PC-3 (cell line): ENCODE measurements around the gene WDR88. TPM values are rescaled to one million over a fixed set of nuclear protein-coding genes. Genes with fewer than 3 reads are reported as not detected.
"Not testable (repeated sequence)": the region's sequence is repeated elsewhere in the genome, so short reads cannot be mapped to it uniquely, and the experiment has no call there.

Experiments
- ATAC-seq: fragments of 200-7000 bp; cut with Tn5 transposase; 2 replicates; pipeline ENCODE4 v1.9.1; 2020; ENCODE audit warnings: mild to moderate bottlenecking, moderate library complexity
- BruUV-seq: library from RNA; stranded (reverse); fragments of 400-500 nt; replicated peaks from 2 replicates; lab custom pipeline; 2021; lab: Mats Ljungman, UMichigan
- CTCF ChIA-PET: fragments of 300-600 bp; sonication (Branson Sonifier 250); formaldehyde crosslinking; loops from one replicate; lab custom pipeline; 2022; ENCODE audit warnings: antibody characterized with exemption; lab: Charles Lee
- POLR2A ChIA-PET: fragments of 300-600 bp; sonication (Branson Sonifier 250); formaldehyde crosslinking; loops from one replicate; lab custom pipeline; 2022; ENCODE audit warnings: antibody characterized with exemption; ENCODE audit not compliant: unreplicated experiment; lab: Charles Lee
- DNase-seq: peaks from one replicate; pipeline ENCODE4 v3.0.0-alpha.2; 2015
- H2AFZ ChIP-seq: fragments of 300-600 bp; sonication (generic); 2 replicates; pipeline ENCODE4 v1.6.0; 2016; ENCODE audit warnings: antibody characterized with exemption, low read length
- H3F3A ChIP-seq: fragments of 300-600 bp; sonication (generic); one replicate; pipeline ENCODE4 v1.6.0; 2017; ENCODE audit warnings: antibody characterized with exemption, low read length, control low read depth, mild to moderate bottlenecking; ENCODE audit not compliant: unreplicated experiment
- H3K27ac ChIP-seq: fragments of 300-600 bp; sonication (generic); 2 replicates; pipeline ENCODE4 v1.5.1; 2016; ENCODE audit warnings: mild to moderate bottlenecking, low read length
- H3K27me3 ChIP-seq: fragments of 300-600 bp; sonication (generic); 2 replicates; pipeline ENCODE4 v1.6.1; 2016; ENCODE audit warnings: low read length, mixed read lengths
- H3K36me3 ChIP-seq: fragments of 300-600 bp; sonication (generic); 2 replicates; pipeline ENCODE4 v1.6.1; 2016; ENCODE audit warnings: low read depth, mixed run types, low read length, mixed read lengths
- H3K4me1 ChIP-seq: fragments of 300-600 bp; sonication (generic); 2 replicates; pipeline ENCODE4 v1.5.1; 2016; ENCODE audit warnings: low read length; ENCODE audit not compliant: insufficient read depth
- H3K4me2 ChIP-seq: fragments of 300-600 bp; sonication (generic); 2 replicates; pipeline ENCODE4 v1.6.0; 2016; ENCODE audit warnings: low read length
- H3K4me3 ChIP-seq: fragments of 300-600 bp; sonication (generic); 2 replicates; pipeline ENCODE4 v1.5.1; 2016; ENCODE audit warnings: mild to moderate bottlenecking, low read length, mixed read lengths
- H3K79me2 ChIP-seq: fragments of 300-600 bp; sonication (generic); 2 replicates; pipeline ENCODE4 v1.6.1; 2017; ENCODE audit warnings: low read length, mixed read lengths
- H3K9ac ChIP-seq: fragments of 300-600 bp; sonication (generic); 2 replicates; pipeline ENCODE4 v1.6.0; 2016; ENCODE audit warnings: mild to moderate bottlenecking, low read length
- H3K9me2 ChIP-seq: fragments of 300-600 bp; sonication (generic); replicated peaks from 2 replicates; pipeline ENCODE4 v1.6.1; 2016; ENCODE audit warnings: mixed run types, low read length, mixed read lengths
- H3K9me3 ChIP-seq: fragments of 300-600 bp; sonication (generic); 2 replicates; pipeline ENCODE4 v1.6.1; 2016; ENCODE audit warnings: low read length, mixed read lengths
- H4K20me1 ChIP-seq: fragments of 300-600 bp; sonication (generic); 2 replicates; pipeline ENCODE4 v1.6.1; 2016; ENCODE audit warnings: low read length, mixed read lengths
- EZH2 ChIP-seq: fragments of 300-600 bp; sonication (generic); IDR thresholded peaks from one replicate; pipeline ENCODE4 v1.6.1; 2017; ENCODE audit warnings: antibody characterized with exemption, mild to moderate bottlenecking, low read length; ENCODE audit not compliant: unreplicated experiment
- EZH2phosphoT487 ChIP-seq: fragments of 300-600 bp; sonication (generic); IDR thresholded peaks from 2 replicates; pipeline ENCODE4 v1.6.1; 2018; ENCODE audit warnings: mild to moderate bottlenecking, antibody characterized with exemption, low read length, borderline replicate concordance
- intact Hi-C: fragments of 100-400 bp; cut with micrococcal nuclease; formaldehyde crosslinking; loops from 2 replicates; pipeline ENCODE4 v1.9.0; 2023
- total RNA-seq: library from RNA; depleted of rRNA; stranded (reverse); fragments of >200 nt; gene quantifications from 2 replicates; pipeline ENCODE4 v1.2.3, GENCODE V29; 2014
- TF ChIP-seq, protein P1 (sequence below): fragments of 300-600 bp; sonication (generic); conservative IDR thresholded peaks from 2 replicates; pipeline ENCODE4 v1.5.1; 2017; ENCODE audit warnings: antibody characterized with exemption, low read depth, mild to moderate bottlenecking, low read length

Gene WDR88
- total RNA-seq, 1 experiment from 2014 or later: not detected

DNA sequence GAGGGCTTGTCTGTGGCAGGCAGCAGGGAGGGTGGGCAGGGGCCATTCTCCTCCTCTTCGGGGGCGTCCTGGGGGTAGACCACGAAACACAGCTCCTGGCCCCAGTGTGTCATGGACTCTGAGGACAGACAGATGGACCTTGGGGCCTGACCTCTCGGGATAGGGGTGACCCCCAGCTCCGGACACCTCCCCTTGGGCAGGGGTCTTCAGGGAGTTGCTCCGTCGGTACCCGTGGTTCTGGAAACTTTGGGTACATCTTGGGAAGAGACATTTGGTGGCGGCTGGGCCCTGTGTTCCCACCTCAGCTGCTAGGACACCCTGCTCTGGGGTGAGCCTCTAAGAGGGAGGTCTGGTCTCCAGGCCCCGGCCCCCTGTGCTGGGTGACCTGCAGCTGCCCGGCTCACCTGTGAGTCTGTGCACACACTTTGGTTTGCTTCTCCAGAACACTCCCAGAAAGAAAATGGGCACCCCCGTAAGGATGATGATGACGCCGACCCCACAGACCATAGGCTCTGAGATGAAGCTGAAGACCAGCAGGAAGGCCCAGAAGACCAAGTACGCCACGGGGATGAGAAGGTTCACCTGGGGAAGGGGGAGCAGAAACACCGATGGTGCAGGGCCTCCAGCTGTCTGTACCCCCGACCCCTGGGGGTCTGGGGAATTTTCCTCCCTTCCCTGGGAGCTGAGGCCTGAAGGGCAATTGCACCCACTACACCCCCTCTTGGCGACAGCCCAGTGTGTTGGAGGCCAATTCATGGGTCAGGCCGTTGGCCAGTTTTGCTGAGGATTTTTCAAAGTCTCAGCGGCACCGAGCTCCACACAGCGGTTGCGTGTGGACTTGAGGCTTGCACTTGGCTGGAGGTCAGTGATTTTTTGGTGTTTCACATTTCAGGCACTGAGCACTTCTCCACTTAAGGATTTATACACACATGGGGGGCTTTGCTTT lies 77.3 kb downstream of the WDR88 start:
- TF ChIP-seq, protein P1, sequence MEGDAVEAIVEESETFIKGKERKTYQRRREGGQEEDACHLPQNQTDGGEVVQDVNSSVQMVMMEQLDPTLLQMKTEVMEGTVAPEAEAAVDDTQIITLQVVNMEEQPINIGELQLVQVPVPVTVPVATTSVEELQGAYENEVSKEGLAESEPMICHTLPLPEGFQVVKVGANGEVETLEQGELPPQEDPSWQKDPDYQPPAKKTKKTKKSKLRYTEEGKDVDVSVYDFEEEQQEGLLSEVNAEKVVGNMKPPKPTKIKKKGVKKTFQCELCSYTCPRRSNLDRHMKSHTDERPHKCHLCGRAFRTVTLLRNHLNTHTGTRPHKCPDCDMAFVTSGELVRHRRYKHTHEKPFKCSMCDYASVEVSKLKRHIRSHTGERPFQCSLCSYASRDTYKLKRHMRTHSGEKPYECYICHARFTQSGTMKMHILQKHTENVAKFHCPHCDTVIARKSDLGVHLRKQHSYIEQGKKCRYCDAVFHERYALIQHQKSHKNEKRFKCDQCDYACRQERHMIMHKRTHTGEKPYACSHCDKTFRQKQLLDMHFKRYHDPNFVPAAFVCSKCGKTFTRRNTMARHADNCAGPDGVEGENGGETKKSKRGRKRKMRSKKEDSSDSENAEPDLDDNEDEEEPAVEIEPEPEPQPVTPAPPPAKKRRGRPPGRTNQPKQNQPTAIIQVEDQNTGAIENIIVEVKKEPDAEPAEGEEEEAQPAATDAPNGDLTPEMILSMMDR: no peak
- no peak for TF ChIP-seq EZH2phosphoT487
- no peak for TF ChIP-seq EZH2
- no peaks in the 10 kb centered on the region for H3F3A ChIP-seq
- H3K4me3 ChIP-seq: no peak overlapping the region
- H3K4me2 ChIP-seq: no peak overlapping the region
- intact Hi-C loops: no loop called here
- no peak overlapping the region for H3K9ac ChIP-seq
- no peaks in the 10 kb centered on the region for H3K79me2 ChIP-seq
- no peaks in the 10 kb centered on the region for H4K20me1 ChIP-seq
- CTCF ChIA-PET: no interaction called here
- ATAC-seq (no peak), DNase-seq (no peak)
- H2AFZ ChIP-seq: no peak overlapping the region
- POLR2A ChIA-PET: no interaction called here
- H3K36me3 ChIP-seq: no peaks in the 10 kb centered on the region
- H3K9me3 ChIP-seq: no peaks in the 10 kb centered on the region
- no peaks in the 10 kb centered on the region for H3K27me3 ChIP-seq
- no TSS peak for BruUV-seq
- H3K4me1 ChIP-seq: no peaks in the 10 kb centered on the region
- no peaks in the 10 kb centered on the region for H3K9me2 ChIP-seq
- no peak overlapping the region for H3K27ac ChIP-seq

DNA sequence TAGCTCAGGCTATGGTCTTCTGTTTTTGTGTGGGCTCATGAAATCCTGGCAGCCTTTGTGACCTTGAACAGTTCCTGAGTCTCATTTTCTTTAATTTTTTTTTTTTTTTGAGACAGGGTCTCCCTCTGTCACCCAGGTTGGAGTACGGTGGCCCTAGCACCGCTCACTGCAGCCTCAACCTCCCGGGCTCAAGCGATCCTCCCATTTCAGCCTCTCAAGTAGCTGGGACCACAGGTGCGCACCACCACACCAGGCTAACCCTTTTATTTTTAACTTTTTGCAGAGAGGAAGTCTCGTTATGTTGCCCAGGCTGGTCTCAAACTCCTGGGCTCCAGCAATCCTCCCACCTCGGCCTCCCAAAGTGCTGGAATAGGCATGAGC lies 77.9 kb downstream of the WDR88 start:
- H3K27me3 ChIP-seq, H3K9me3 ChIP-seq, H3K9ac ChIP-seq, H3K9me2 ChIP-seq, H2AFZ ChIP-seq, ATAC-seq, H3K27ac ChIP-seq, CTCF ChIA-PET, H3K4me3 ChIP-seq, H4K20me1 ChIP-seq, H3K4me2 ChIP-seq, H3K79me2 ChIP-seq, intact Hi-C loops, H3F3A ChIP-seq, H3K4me1 ChIP-seq, BruUV-seq, H3K36me3 ChIP-seq, POLR2A ChIA-PET, DNase-seq: not testable (repeated sequence)

DNA sequence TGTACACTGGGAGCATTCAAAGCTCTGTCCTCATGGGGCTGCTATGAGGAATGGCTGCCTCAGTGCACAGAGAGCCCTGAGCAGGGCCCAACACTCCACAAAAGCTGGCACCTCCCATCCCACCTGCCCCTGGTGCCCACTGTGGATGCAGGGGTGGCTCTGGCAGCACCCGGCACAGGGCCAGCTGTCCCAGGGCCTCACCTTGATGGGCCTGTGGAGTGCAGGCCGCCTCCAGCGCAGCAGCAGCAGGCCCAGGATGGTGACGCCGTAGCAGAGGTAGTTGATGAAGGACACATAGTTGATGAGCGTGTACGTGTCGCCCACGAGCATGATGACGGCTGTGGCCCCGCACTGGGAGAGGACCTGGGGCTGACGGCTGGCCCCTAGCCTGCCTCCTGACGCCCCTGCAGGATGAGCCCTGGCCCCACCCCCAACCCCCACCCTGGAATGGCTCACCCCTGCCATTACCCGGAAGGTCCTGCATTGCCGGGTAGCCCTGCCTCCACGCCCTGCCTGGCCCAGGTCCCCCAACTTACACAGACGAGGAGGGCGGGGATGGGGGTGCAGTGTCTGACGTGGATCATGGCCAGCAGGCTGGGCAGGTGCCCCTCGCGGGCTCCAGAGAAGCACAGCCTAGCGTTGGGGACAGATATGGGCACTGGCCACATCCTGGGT lies 78.5 kb downstream of the WDR88 start:
- CTCF ChIA-PET: no interaction called here
- intact Hi-C loops: no loop called here

More for the DNA sequence above, 78.5 kb downstream of the WDR88 start:
- TF ChIP-seq, protein P1: no peak
- no peak for TF ChIP-seq EZH2phosphoT487
- TF ChIP-seq EZH2: no peak
- ATAC-seq: no peak
- H3K79me2 ChIP-seq: no peaks in the 10 kb centered on the region
- no peak overlapping the region for H3K27ac ChIP-seq
- no peaks in the 10 kb centered on the region for H3K9me2 ChIP-seq
- H2AFZ ChIP-seq: no peak overlapping the region
- no peaks in the 10 kb centered on the region for H3K4me1 ChIP-seq
- BruUV-seq: no TSS peak
- no peaks in the 10 kb centered on the region for H3F3A ChIP-seq
- H3K27me3 ChIP-seq: no peaks in the 10 kb centered on the region
- no peak for DNase-seq
- H3K4me2 ChIP-seq: no peak overlapping the region
- H4K20me1 ChIP-seq: no peaks in the 10 kb centered on the region
- H3K9ac ChIP-seq: no peak overlapping the region
- no peak overlapping the region for H3K4me3 ChIP-seq
- H3K36me3 ChIP-seq: no peaks in the 10 kb centered on the region
- POLR2A ChIA-PET: no interaction called here
- H3K9me3 ChIP-seq: no peaks in the 10 kb centered on the region
